Upper lobe of left lung (tissue), 6 donors: Measurements from ENCODE around the gene HIGD1C. TPM values are rescaled to one million over a fixed set of nuclear protein-coding genes. Genes with fewer than 3 reads are reported as not detected.

Experiments used
- ATAC-seq, 2 donors: fragments of 200-7000 bp; cut with Tn5 transposase; one replicate each; pipeline ENCODE4 v1.9.1; 2022; ENCODE audit warnings: mild to moderate bottlenecking in 2 of 2, moderate library complexity in 2 of 2; ENCODE audit not compliant: low FRiP score in 2 of 2
- DNase-seq, 2 donors: peaks; one replicate each; pipeline ENCODE4 v3.0.0-alpha.2; 2019 to 2020
- H3K27ac ChIP-seq, 4 donors: fragments of 200-600 bp; sonication (generic); one replicate each; pipeline ENCODE4 v1.5.1; 2016 to 2019
- H3K27me3 ChIP-seq, 4 donors: fragments of 200-600 bp; sonication (generic); one replicate each; pipeline ENCODE4 v1.5.1; 2017 to 2019
- H3K36me3 ChIP-seq, 4 donors: fragments of 200-600 bp; sonication (generic); one replicate each; pipeline ENCODE4 v1.5.1; 2016 to 2019
- H3K4me1 ChIP-seq, 4 donors: fragments of 200-600 bp; sonication (generic); one replicate each; pipeline ENCODE4 v1.5.1; 2018 to 2019
- H3K4me3 ChIP-seq, 4 donors: fragments of 200-600 bp; sonication (generic); one replicate each; pipeline ENCODE4 v1.5.1; 2017 to 2019; ENCODE audit warnings: mild to moderate bottlenecking in 2 of 4, moderate library complexity in 1 of 4
- H3K9me3 ChIP-seq, 4 donors: fragments of 200-600 bp; sonication (generic); one replicate each; pipeline ENCODE4 v1.5.1; 2018 to 2019
- CTCF ChIP-seq, 6 experiments: fragments of 450-650 bp in 4 of 6; fragments of 200-600 bp in 2 of 6; sonication (generic) in 2 of 6; IDR thresholded peaks; one replicate each; pipeline ENCODE4 v1.5.1; 2016 to 2019; ENCODE audit warnings: antibody characterized with exemption in 6 of 6
- EP300 ChIP-seq, 4 donors: sonication (generic); formaldehyde crosslinking; IDR thresholded peaks; one replicate each; pipeline ENCODE4 v1.5.1; 2017; ENCODE audit warnings: antibody characterized with exemption in 4 of 4, control low read depth in 2 of 4
- POLR2A ChIP-seq, 4 donors: fragments of 450-650 bp; IDR thresholded peaks; one replicate each; pipeline ENCODE4 v1.5.1; 2016 to 2017; ENCODE audit warnings: antibody characterized with exemption in 4 of 4, mild to moderate bottlenecking in 2 of 4
- POLR2AphosphoS5 ChIP-seq, 2 donors: sonication (generic); formaldehyde crosslinking; IDR thresholded peaks; one replicate each; pipeline ENCODE4 v1.5.1; 2017; ENCODE audit warnings: antibody characterized with exemption in 2 of 2
- WGBS, 2 donors: methylation state at CpG; one replicate each; pipeline ENCODE4 v1.1.5; 2017 to 2018; 5-methylcytosine and 5-hydroxymethylcytosine counted together
- total RNA-seq, 6 donors: library from RNA; depleted of rRNA in 4 of 6; stranded (reverse); fragments of >200 nt in 4 of 6; gene quantifications; one replicate each; pipeline versions ENCODE4 v1.1.0 to v1.2.1, GENCODE V29; 2016 to 2021
- donor health status: DM: no; HTN: no; CAD: no; lungs with moderate emphysema.
- donor health status: DM: no; HTN: yes; CAD: no; lungs with severe emphysema.

Gene HIGD1C
- total RNA-seq, 6 donors from 2014 or later: not detected

DNA sequence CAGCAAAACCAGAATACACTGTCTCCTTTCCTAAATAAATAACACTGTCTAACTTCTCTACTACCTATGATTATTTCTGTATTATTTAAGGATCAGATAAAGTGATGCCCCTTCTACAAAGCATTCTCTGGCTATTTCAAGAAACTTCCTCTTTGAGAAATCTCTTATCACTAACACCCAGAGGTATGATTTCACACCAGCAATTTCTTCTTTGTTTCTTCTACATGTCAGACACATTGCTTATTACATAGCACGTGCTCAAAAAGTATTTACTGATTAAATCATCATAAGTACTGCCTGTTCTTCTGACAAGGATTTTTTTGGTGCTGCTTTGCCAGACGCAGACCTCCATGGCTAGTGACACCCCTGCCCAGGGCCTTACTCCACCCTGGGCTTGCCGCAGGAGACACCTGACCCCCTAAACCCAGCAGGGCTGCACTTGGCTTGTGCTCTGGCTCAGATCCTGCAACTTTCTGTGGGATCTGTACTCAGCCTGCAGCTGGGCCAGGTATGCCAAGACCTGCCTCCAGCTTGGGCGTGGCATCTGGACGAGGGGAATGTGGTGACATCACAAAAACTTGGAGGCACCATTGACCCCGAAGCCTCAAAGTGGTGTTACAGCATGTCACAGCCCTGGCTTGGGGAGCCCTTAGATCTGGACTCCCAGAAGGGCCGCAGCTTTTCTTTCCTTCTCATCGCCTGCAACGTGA lies 15.4 kb upstream of the HIGD1C start:
- Histone ChIP-seq H3K4me1 (peaks cover 19 to 46% (median 40%) of the 10 kb centered on the region in 4 donors), H3K9me3 (peaks cover 0 to 9% (median 4%) of the 10 kb centered on the region in 4 donors), H3K36me3 (peaks cover 0 to 1% (median 0%) of the 10 kb centered on the region in 4 donors), H3K4me3 (no peak overlapping the region), H3K27me3 (no peaks in the 10 kb centered on the region), H3K27ac (peak overlapping the region in 3 of 4 donors; percentile 31 to 75 (median 35))
- 79 to 86% methylated on average over 8 to 9 of the region's 9 CpGs for WGBS, 2 donors
- no peak for TF ChIP-seq EP300 (IDR thresholded peaks at IDR 0.05)
- no peak for TF ChIP-seq POLR2A (IDR thresholded peaks at IDR 0.05)
- no peak for TF ChIP-seq CTCF (IDR thresholded peaks at IDR 0.05)
- no peak for TF ChIP-seq POLR2AphosphoS5 (IDR thresholded peaks at IDR 0.05)
- no peak for ATAC-seq
- DNase-seq: no peak

GRCh38 chr12:50937653-50938052 lies 14.7 kb upstream of the HIGD1C start:
- Histone ChIP-seq H3K4me1 (peaks cover 19 to 39% (median 34%) of the 10 kb centered on the region in 4 donors), H3K36me3 (no peaks in the 10 kb centered on the region), H3K27ac (no peak overlapping the region), H3K27me3 (no peaks in the 10 kb centered on the region), H3K4me3 (no peak overlapping the region), H3K9me3 (peaks cover 0 to 9% (median 4%) of the 10 kb centered on the region in 4 donors)
- ATAC-seq (no peak), DNase-seq (no peak)
- WGBS, 2 donors: 100% methylated on average over 1 of the region's 1 CpG; no CpG with 5 or more reads in 1 of the 2 donors
- TF ChIP-seq EP300 (IDR thresholded peaks at IDR 0.05): no peak
- no peak for TF ChIP-seq POLR2AphosphoS5 (IDR thresholded peaks at IDR 0.05)
- TF ChIP-seq POLR2A (IDR thresholded peaks at IDR 0.05): no peak
- TF ChIP-seq CTCF (IDR thresholded peaks at IDR 0.05): no peak

DNA sequence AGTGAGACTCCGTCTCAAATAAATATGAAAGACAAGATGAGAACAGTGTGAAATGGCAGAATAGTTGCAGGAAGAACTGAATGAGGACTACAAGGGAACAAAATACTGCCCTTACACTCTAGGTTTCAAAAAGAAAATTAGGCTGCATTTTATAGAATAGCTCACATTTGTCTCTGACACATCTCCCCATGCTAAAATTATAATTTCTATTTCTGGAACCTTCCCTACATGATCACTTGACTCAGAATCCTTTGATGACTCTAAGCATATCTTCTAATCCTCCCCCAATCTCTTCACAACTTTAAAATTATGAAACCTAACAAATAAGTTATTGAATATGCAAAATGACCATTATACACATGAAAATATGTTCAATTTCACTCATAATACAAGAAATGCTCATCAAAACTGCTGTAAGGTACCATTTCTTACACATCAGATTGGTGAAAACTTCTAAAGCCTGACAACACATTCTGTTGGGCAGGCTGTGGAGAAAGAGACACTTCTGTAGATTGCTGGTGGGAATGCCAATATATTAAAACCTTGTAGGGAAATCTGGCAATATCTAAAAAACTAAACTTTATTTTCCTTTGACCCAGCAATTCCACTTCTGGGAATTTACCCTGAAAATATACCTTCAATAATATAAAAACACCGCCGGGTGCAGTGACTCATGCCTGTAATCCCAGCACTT lies 4.3 kb upstream of the HIGD1C start:
- Histone ChIP-seq H3K4me3 (no peak overlapping the region), H3K27me3 (no peaks in the 10 kb centered on the region), H3K4me1 (no peaks in the 10 kb centered on the region), H3K9me3 (no peaks in the 10 kb centered on the region), H3K36me3 (no peaks in the 10 kb centered on the region), H3K27ac (no peak overlapping the region)
- DNase-seq: no peak
- no peak for ATAC-seq
- 80 to 95% methylated on average over 3 of the region's 3 CpGs for WGBS, 2 donors
- no peak for TF ChIP-seq EP300 (IDR thresholded peaks at IDR 0.05)
- no peak for TF ChIP-seq POLR2AphosphoS5 (IDR thresholded peaks at IDR 0.05)
- no peak for TF ChIP-seq CTCF (IDR thresholded peaks at IDR 0.05)
- no peak for TF ChIP-seq POLR2A (IDR thresholded peaks at IDR 0.05)

- no peaks in the 10 kb centered on the region for H3K36me3 ChIP-seq
- no peak for DNase-seq
- WGBS, 2 donors: 42 to 50% methylated on average over 2 of the region's 4 CpGs
- no peak overlapping the region for H3K27ac ChIP-seq
- no peaks in the 10 kb centered on the region for H3K9me3 ChIP-seq
- no peak overlapping the region for H3K4me3 ChIP-seq
- H3K4me1 ChIP-seq: no peaks in the 10 kb centered on the region
- TF ChIP-seq CTCF (IDR thresholded peaks at IDR 0.05) (no peak), POLR2AphosphoS5 (IDR thresholded peaks at IDR 0.05) (no peak), EP300 (IDR thresholded peaks at IDR 0.05) (no peak), POLR2A (IDR thresholded peaks at IDR 0.05) (no peak)
- H3K27me3 ChIP-seq: no peaks in the 10 kb centered on the region
- no peak for ATAC-seq
These were observed 3.5 kb upstream of the HIGD1C start for GRCh38 chr12:50948798-50949197.
